GM13977 (cell line): Measurements from ENCODE around the gene C1orf167.

ENCODE experiments used
- DNase-seq: peaks from one replicate; pipeline ENCODE4 v3.0.0; 2012; ENCODE audit warnings: low spot score
- in situ Hi-C: fragments of 300-500 bp; cut with MboI; formaldehyde crosslinking; loops from one replicate; pipeline ENCODE4 v1.12.0; 2022; ENCODE audit warnings: low sequenced_read_pairs, low pct_unique_long_range_greater_than_20kb, mixed read lengths, inconsistent platforms; ENCODE audit not compliant: unreplicated experiment
- TF ChIP-seq, protein P1 (sequence below): IDR thresholded peaks from 2 replicates; pipeline ENCODE4 v1.5.1; 2012; ENCODE audit warnings: mild to moderate bottlenecking, control low read depth; ENCODE audit not compliant: insufficient read depth; ENCODE audit errors: extremely low read depth, missing control alignments

Gene C1orf167

DNA sequence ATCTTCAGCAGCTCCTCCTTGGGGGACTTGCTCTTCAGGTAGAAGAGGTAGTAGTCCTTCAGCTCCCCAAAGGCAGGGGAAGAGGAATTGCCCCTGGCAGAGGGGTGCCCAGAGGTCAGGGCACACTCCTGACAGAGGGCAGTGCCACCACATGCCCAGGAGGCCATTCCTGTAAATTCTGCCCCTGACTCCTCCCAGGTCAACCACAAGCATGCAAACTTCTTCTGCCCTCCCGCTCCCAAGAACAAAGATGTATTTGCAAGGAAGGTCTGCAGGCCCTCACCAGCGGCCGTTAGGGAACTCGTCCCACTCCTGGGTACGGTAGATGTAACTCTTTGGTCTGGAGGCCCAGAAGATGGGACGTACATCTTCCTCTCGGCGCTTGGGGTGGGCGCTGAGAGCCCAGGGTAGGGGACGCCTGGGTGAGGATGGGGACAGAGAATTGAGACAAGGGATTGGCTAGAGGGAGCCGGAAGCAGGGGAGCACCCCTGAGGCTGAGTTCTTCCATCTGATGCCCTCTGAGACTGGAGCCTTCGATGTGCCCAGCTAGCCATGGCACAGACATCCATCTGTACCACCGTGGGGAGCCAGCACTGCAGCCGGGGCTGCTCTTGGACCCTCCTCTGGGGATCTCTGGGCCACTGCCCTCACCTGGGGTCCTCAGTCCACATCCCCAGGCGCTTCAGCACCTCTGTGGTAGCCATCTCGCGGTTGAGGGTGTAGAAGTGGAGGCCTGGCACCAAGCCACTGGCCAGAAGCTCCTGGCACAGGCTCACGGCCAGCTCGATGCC is 32.6 kb downstream of the C1orf167 start:
- no peak for DNase-seq
- TF ChIP-seq, protein P1, sequence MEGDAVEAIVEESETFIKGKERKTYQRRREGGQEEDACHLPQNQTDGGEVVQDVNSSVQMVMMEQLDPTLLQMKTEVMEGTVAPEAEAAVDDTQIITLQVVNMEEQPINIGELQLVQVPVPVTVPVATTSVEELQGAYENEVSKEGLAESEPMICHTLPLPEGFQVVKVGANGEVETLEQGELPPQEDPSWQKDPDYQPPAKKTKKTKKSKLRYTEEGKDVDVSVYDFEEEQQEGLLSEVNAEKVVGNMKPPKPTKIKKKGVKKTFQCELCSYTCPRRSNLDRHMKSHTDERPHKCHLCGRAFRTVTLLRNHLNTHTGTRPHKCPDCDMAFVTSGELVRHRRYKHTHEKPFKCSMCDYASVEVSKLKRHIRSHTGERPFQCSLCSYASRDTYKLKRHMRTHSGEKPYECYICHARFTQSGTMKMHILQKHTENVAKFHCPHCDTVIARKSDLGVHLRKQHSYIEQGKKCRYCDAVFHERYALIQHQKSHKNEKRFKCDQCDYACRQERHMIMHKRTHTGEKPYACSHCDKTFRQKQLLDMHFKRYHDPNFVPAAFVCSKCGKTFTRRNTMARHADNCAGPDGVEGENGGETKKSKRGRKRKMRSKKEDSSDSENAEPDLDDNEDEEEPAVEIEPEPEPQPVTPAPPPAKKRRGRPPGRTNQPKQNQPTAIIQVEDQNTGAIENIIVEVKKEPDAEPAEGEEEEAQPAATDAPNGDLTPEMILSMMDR: no peak
- in situ Hi-C loops: no loop called here

GRCh38 chr1:11795238-11795890 is 33.4 kb downstream of the C1orf167 start:
- TF ChIP-seq, protein P1: no peak
- in situ Hi-C loops: no loop called here
- no peak for DNase-seq

DNA sequence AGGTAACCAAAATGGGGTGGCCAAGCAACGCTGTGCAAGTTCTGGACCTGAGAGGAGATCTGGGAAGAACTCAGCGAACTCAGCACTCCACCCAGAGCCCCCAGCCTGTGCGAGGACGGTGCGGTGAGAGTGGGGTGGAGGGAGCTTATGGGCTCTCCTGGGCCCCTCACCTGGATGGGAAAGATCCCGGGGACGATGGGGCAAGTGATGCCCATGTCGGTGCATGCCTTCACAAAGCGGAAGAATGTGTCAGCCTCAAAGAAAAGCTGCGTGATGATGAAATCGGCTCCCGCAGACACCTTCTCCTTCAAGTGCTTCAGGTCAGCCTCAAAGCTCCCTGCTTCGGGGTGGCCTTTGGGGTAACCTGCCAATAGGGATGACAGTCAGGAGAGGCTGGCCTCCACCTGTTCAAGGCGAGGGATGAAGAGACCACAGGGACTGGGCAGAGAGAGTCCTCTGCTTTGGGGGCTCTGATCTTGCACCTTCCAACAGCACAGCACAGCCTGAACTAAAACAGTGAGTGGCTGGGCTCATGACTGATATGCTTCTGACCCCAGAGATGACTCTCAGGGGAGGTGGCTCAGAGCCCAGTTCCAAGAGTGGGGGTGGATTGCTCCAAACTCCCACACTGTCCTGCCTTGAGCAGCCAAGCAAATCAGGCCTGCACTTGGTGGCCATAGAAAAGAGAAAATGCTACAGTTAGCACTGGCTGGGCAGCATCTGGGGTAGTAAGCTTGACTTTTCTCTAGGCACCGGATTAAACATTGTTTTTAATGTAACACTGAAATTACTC is 34.2 kb downstream of the C1orf167 start:
- in situ Hi-C loops: no loop called here
- no peak for DNase-seq
- TF ChIP-seq, protein P1: no peak

DNA sequence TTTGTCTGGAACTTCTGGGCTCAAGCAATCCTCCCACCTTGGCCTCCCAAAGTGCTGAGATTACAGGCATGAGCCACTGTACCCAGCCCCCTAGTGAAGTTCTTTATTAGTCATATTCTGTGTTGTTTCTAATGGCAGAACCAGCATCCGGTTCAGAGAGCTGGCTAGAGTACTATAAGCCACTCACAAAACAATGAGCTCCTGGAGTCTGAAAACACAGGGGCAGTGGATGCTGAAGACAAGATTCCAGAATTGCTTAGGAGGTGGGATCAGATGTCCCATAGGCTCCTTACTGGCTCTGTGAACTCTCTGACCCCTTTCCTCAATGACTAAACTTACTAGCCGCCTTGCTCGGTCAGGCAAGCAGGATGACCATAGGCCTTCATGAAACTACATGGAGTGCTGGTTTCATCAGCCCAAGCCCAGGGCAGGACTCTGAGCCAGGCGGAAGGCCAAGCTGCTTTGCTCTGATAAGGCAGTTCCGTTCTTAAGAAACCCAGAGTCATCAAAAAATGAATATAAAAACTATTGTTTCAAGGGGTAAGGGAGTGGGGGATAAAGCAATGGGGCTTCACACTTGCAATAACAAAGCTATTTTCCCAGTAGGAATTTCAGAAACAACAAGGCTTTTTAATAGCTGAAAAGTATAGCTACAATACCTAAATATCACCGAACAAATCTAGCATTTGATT is 35.7 kb downstream of the C1orf167 start:
- no peak for DNase-seq
- TF ChIP-seq, protein P1: no peak
- in situ Hi-C loops: no loop called here

DNA sequence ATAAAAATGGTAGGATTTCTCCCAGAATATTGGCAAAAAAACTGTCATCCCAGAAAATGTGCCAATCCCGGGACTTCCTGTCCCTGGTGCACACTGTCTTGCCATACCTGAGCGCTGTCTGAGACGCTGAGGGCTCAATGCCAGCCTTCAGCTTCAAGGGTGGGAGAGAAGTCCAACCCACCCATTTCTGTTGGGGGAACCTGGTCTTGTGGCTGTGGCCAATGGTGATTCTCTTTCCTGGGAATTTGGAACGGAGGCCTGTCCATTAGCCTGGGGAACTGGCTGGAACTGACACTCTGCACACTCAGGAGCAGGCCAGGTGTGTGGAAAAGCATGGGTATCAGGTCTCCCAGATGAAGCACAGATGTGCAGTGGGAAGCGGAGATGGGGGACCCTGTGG is 37.1 kb downstream of the C1orf167 start:
- TF ChIP-seq, protein P1: no peak
- in situ Hi-C loops: no loop called here
- no peak for DNase-seq

DNA sequence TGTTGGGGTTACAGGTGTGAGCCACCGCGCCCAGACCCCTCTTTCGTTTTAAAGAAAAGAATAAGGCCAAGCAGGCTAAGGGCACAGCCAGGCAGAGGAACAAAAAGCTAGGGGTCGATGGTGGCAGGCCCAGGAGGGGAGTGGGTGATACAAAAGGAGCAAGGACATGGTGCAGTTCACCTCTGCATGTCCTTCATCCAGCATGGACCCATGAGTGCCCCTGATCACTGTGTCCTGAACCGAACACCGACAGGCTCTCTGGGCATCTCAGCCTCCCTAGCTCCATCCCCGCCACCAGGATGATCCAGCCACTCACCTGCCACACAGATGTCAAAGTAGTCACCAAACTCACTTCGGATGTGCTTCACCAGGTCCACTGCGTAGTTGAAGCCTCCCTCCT is 37.9 kb downstream of the C1orf167 start:
- in situ Hi-C loops: no loop called here
- DNase-seq: no peak
- TF ChIP-seq, protein P1: no peak
